IMR-90 (cell line): ENCODE data around the gene ASH1L. TPM values are rescaled to one million over a fixed set of nuclear protein-coding genes. Genes with fewer than 3 reads are reported as not detected.

Experiments
- ATAC-seq: fragments of 200-7000 bp; cut with Tn5 transposase; 2 replicates; pipeline ENCODE4 v1.9.1; 2020; ENCODE audit warnings: low read depth, mild to moderate bottlenecking, moderate library complexity
- BruUV-seq: library from RNA; stranded (reverse); fragments of 400-500 nt; replicated peaks from 2 replicates; lab custom pipeline; 2021; lab: Mats Ljungman, UMichigan
- CTCF ChIA-PET: fragments of 300-600 bp; formaldehyde crosslinking; extraction: SDS; loops from one replicate; lab custom pipeline; 2021; ENCODE audit warnings: antibody characterized with exemption; lab: Yijun Ruan, JAX
- POLR2A ChIA-PET: fragments of 300-600 bp; sonication (Branson Sonifier 250); formaldehyde crosslinking; loops from one replicate; lab custom pipeline; 2022; ENCODE audit warnings: antibody characterized with exemption; ENCODE audit not compliant: unreplicated experiment; lab: Charles Lee
- DNase-seq: peaks from one replicate; pipeline ENCODE4 v3.0.0; 2013
- H2AFZ ChIP-seq: replicated peaks from 2 replicates; pipeline ENCODE3; 2013; ENCODE audit warnings: low read length, mild to moderate bottlenecking; ENCODE audit not compliant: poor library complexity
- H2AK5ac ChIP-seq: 2 replicates; pipeline ENCODE4 v1.6.1; 2013; ENCODE audit warnings: low read depth, low read length, inconsistent platforms
- H2AK9ac ChIP-seq: replicated peaks from 2 replicates; pipeline ENCODE3; 2013; ENCODE audit warnings: mild to moderate bottlenecking, low read depth, low read length, moderate library complexity; ENCODE audit not compliant: poor library complexity
- H2BK120ac ChIP-seq: 2 replicates; pipeline ENCODE4 v1.6.1; 2013; ENCODE audit warnings: low read depth, low read length, inconsistent platforms
- H2BK15ac ChIP-seq: 3 replicates; pipeline ENCODE4 v1.6.1; 2013; ENCODE audit warnings: low read depth, low read length, inconsistent platforms
- H2BK20ac ChIP-seq: 2 replicates; pipeline ENCODE4 v1.6.1; 2013; ENCODE audit warnings: low read depth, mild to moderate bottlenecking, inconsistent platforms, low read length, moderate library complexity
- H2BK5ac ChIP-seq: 2 replicates; pipeline ENCODE4 v1.6.1; 2013; ENCODE audit warnings: mild to moderate bottlenecking, low read depth, low read length, inconsistent platforms; ENCODE audit not compliant: poor library complexity, severe bottlenecking
- H3K14ac ChIP-seq: replicated peaks from 2 replicates; pipeline ENCODE4 v1.6.1; 2013; ENCODE audit warnings: low read depth, low read length, inconsistent platforms
- H3K18ac ChIP-seq: 2 replicates; pipeline ENCODE4 v1.6.1; 2013; ENCODE audit warnings: low read depth, low read length, control low read depth
- H3K23ac ChIP-seq: 2 replicates; pipeline ENCODE4 v1.6.1; 2013; ENCODE audit warnings: low read depth, low read length, inconsistent platforms
- H3K27ac ChIP-seq: 2 replicates; pipeline ENCODE4 v1.5.1; 2013; ENCODE audit warnings: mild to moderate bottlenecking, control low read depth, low read length; ENCODE audit not compliant: insufficient read depth
- H3K27me3 ChIP-seq: 2 replicates; pipeline ENCODE4 v1.6.1; 2013; ENCODE audit warnings: low read length; ENCODE audit not compliant: control insufficient read depth, insufficient read depth
- H3K36me3 ChIP-seq: 2 replicates; pipeline ENCODE4 v1.6.1; 2013; ENCODE audit warnings: low read length, mixed read lengths; ENCODE audit not compliant: control insufficient read depth, insufficient read depth
- H3K4ac ChIP-seq: 2 replicates; pipeline ENCODE4 v1.6.1; 2013; ENCODE audit warnings: low read depth, low read length, inconsistent platforms
- H3K4me1 ChIP-seq: 2 replicates; pipeline ENCODE4 v1.6.1; 2013; ENCODE audit warnings: low read length, mixed read lengths; ENCODE audit not compliant: control insufficient read depth, insufficient read depth
- H3K4me2 ChIP-seq: 2 replicates; pipeline ENCODE4 v1.6.1; 2013; ENCODE audit warnings: low read depth, mild to moderate bottlenecking, control low read depth, low read length, moderate library complexity
- H3K4me3 ChIP-seq: 2 replicates; pipeline ENCODE4 v1.5.1; 2013; ENCODE audit warnings: low read depth, mild to moderate bottlenecking, control low read depth, low read length, moderate library complexity; ENCODE audit not compliant: insufficient read depth
- H3K56ac ChIP-seq: 2 replicates; pipeline ENCODE4 v1.6.1; 2013; ENCODE audit warnings: low read length, inconsistent platforms; ENCODE audit not compliant: insufficient read depth; ENCODE audit errors: extremely low read depth
- H3K79me1 ChIP-seq, 2 experiments: 2 replicates each; pipeline ENCODE4 v1.6.1; 2013; ENCODE audit warnings: low read length in 2 of 2, inconsistent platforms in 1 of 2, low read depth in 1 of 2
- H3K9ac ChIP-seq: 2 replicates; pipeline ENCODE4 v1.6.1; 2013; ENCODE audit warnings: low read depth, low read length, control low read depth
- H3K9me1 ChIP-seq: 2 replicates; pipeline ENCODE4 v1.6.1; 2013; ENCODE audit warnings: low read length, inconsistent platforms; ENCODE audit not compliant: insufficient read depth
- H3K9me3 ChIP-seq: 2 replicates; pipeline ENCODE4 v1.6.1; 2013; ENCODE audit warnings: low read length; ENCODE audit not compliant: control insufficient read depth, insufficient read depth
- H4K20me1 ChIP-seq: 2 replicates; pipeline ENCODE4 v1.6.1; 2013; ENCODE audit warnings: low read length, inconsistent platforms; ENCODE audit not compliant: insufficient read depth
- H4K5ac ChIP-seq: 2 replicates; pipeline ENCODE4 v1.6.1; 2013; ENCODE audit warnings: mild to moderate bottlenecking, low read depth, low read length, control low read depth
- H4K8ac ChIP-seq, 2 experiments: 2 replicates each; pipeline ENCODE4 v1.6.1; 2013; ENCODE audit warnings: low read depth in 2 of 2, low read length in 2 of 2, control low read depth in 1 of 2, inconsistent platforms in 1 of 2
- H4K91ac ChIP-seq: 2 replicates; pipeline ENCODE4 v1.6.1; 2013; ENCODE audit warnings: low read depth, low read length, inconsistent platforms; ENCODE audit not compliant: insufficient read depth
- BHLHE40 ChIP-seq: fragments of 150-350 bp; IDR thresholded peaks from 2 replicates; pipeline ENCODE4 v1.6.1; 2016; ENCODE audit warnings: mild to moderate bottlenecking, low read depth, low read length
- CEBPB ChIP-seq: IDR thresholded peaks from 2 replicates; pipeline ENCODE4 v1.6.1; 2012; ENCODE audit warnings: low read depth, low read length, improper control_type of control experiment
- CHD1 ChIP-seq: IDR thresholded peaks from 2 replicates; pipeline ENCODE4 v1.6.1; 2012; ENCODE audit warnings: low read depth, low read length, improper control_type of control experiment
- FOS ChIP-seq: fragments of 150-350 bp; IDR thresholded peaks from 2 replicates; pipeline ENCODE4 v1.6.1; 2016; ENCODE audit warnings: low read depth, low read length
- MAZ ChIP-seq: IDR thresholded peaks from 2 replicates; pipeline ENCODE4 v1.6.1; 2012; ENCODE audit warnings: low read depth, mild to moderate bottlenecking, low read length, improper control_type of control experiment, moderate library complexity, borderline replicate concordance
- MXI1 ChIP-seq: IDR thresholded peaks from 2 replicates; pipeline ENCODE4 v1.6.1; 2012; ENCODE audit warnings: low read depth, mild to moderate bottlenecking, low read length, moderate library complexity, borderline replicate concordance
- NFE2L2 ChIP-seq: fragments of 150-350 bp; IDR thresholded peaks from 2 replicates; pipeline ENCODE4 v1.6.1; 2016; ENCODE audit warnings: low read depth, mild to moderate bottlenecking, low read length
- POLR2A ChIP-seq: IDR thresholded peaks from 2 replicates; pipeline ENCODE4 v1.6.1; 2012; ENCODE audit warnings: mild to moderate bottlenecking, low read depth, low read length
- RAD21 ChIP-seq: IDR thresholded peaks from 2 replicates; pipeline ENCODE4 v1.6.1; 2012; ENCODE audit warnings: low read length, improper control_type of control experiment
- RCOR1 ChIP-seq: IDR thresholded peaks from 2 replicates; pipeline ENCODE4 v1.6.1; 2012; ENCODE audit warnings: mild to moderate bottlenecking, low read length, improper control_type of control experiment; ENCODE audit not compliant: insufficient replicate concordance
- RFX5 ChIP-seq: IDR thresholded peaks from 2 replicates; pipeline ENCODE4 v1.8.0; 2012; ENCODE audit warnings: low read depth, mild to moderate bottlenecking, low read length, moderate library complexity
- SMC3 ChIP-seq: fragments of 150-350 bp; IDR thresholded peaks from 2 replicates; pipeline ENCODE4 v1.6.1; 2016; ENCODE audit warnings: low read depth, mild to moderate bottlenecking, antibody characterized with exemption, low read length, moderate library complexity
- WGBS, 2 experiments: methylation state at CpG; one replicate each; pipeline versions ENCODE4 v1.1.5 to v1.1.7; 2013; ENCODE audit warnings: missing lambda C conversion rate in 2 of 2; ENCODE audit not compliant: insufficient read length in 1 of 2; ENCODE audit errors: extremely low coverage in 2 of 2; 5-methylcytosine and 5-hydroxymethylcytosine counted together
- dilution Hi-C: fragments of 300-500 bp; cut with HindIII; formaldehyde crosslinking; loops from one replicate; pipeline ENCODE4 v1.14.3; 2018; ENCODE audit warnings: low sequenced_read_pairs; ENCODE audit not compliant: unreplicated experiment
- in situ Hi-C: fragments of 300-500 bp; cut with MboI; formaldehyde crosslinking; loops from 3 replicates; pipeline ENCODE4 v1.14.3; 2019; ENCODE audit warnings: low sequenced_read_pairs, inconsistent platforms, mixed read lengths
- intact Hi-C: fragments of 100-400 bp; cut with micrococcal nuclease; formaldehyde crosslinking; loops from 2 replicates; pipeline ENCODE4 v1.10.0; 2022
- polyA plus RNA-seq, 3 experiments: library from polyadenylated mRNA; depleted of rRNA; stranded (reverse); fragments of >200 nt; gene quantifications; 2 replicates each; pipeline ENCODE4 v1.2.3, GENCODE V29; 2012; ENCODE audit warnings: low replicate concordance in 1 of 3
- total RNA-seq: library from RNA; depleted of rRNA; stranded (reverse); fragments of >200 nt; gene quantifications from 2 replicates; pipeline ENCODE4 v1.2.3, GENCODE V29; 2012
- TF ChIP-seq, protein P1 (sequence below): fragments of 150-350 bp; IDR thresholded peaks from 2 replicates; pipeline ENCODE4 v1.6.1; 2016; ENCODE audit warnings: low read depth, mild to moderate bottlenecking, low read length, moderate library complexity, borderline replicate concordance
- TF ChIP-seq, protein P2 (sequence below): conservative IDR thresholded peaks from 2 replicates; pipeline ENCODE4 v1.5.1; 2012; ENCODE audit warnings: mild to moderate bottlenecking, low read depth, low read length, improper control_type of control experiment
- TF ChIP-seq, protein P3 (sequence below): fragments of 150-350 bp; IDR thresholded peaks from 2 replicates; pipeline ENCODE4 v1.6.1; 2017; ENCODE audit warnings: mild to moderate bottlenecking, antibody characterized with exemption, low read length, low read depth

Gene ASH1L
- total and polyA plus RNA-seq, 2 of the 4 experiments (the other 2 are of a cell fraction): 13.7 to 18.5 TPM

DNA sequence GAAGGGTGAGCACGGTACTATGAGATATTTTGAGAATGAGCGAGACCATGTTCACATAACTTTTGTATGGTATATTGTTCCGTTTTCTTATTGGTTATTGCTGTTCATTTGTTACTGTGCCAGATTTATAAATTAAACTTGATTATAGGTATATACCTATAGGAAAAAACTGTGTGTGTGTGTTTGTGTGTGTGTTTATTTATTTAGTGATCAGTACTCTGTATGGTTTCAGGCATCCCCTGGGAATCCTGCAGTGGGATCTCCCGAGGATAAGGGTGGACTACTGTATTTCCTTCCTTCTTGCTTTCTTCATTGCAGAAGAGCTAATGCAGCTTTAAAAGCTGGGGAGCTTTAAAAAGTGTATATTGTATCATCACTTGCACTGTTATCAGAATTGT lies 8.0 kb upstream of the ASH1L start:
- CTCF ChIA-PET: no interaction called here
- Histone ChIP-seq H2AFZ (no peak overlapping the region), H3K9ac (no peak overlapping the region), H2BK120ac (no peak overlapping the region), H4K8ac (no peak overlapping the region), H3K9me3 (no peaks in the 10 kb centered on the region), H3K79me1 (peaks cover 24 to 50% of the 10 kb centered on the region in 2 experiments; a peak in 3 of 4 replicates), H2BK5ac (no peak overlapping the region), H2BK20ac (no peak overlapping the region), H3K4me2 (no peak overlapping the region), H3K14ac (no peak overlapping the region), H4K5ac (no peak overlapping the region), H3K23ac (no peak overlapping the region), H3K27me3 (no peaks in the 10 kb centered on the region), H2AK5ac (no peak overlapping the region), H2AK9ac (no peak overlapping the region), H3K4me1 (no peaks in the 10 kb centered on the region), H3K4me3 (no peak overlapping the region), H3K18ac (no peak overlapping the region), H3K9me1 (peaks cover 7% of the 10 kb centered on the region; the same call in 1 of the 2 replicates), H3K36me3 (peaks cover 4% of the 10 kb centered on the region; the same call in 1 of the 2 replicates), H4K91ac (no peak overlapping the region), H2BK15ac (no peak overlapping the region), H4K20me1 (peaks cover 11% of the 10 kb centered on the region; the same call in 1 of the 2 replicates), H3K56ac (no peak overlapping the region), H3K27ac (no peak overlapping the region), H3K4ac (no peak overlapping the region)
- DNase-seq (no peak), ATAC-seq (no peak)
- dilution Hi-C loops: no loop called here
- intact Hi-C loops: no loop called here
- POLR2A ChIA-PET: no interaction called here
- no peak for TF ChIP-seq MAZ
- TF ChIP-seq NFE2L2: no peak
- TF ChIP-seq, protein P1, sequence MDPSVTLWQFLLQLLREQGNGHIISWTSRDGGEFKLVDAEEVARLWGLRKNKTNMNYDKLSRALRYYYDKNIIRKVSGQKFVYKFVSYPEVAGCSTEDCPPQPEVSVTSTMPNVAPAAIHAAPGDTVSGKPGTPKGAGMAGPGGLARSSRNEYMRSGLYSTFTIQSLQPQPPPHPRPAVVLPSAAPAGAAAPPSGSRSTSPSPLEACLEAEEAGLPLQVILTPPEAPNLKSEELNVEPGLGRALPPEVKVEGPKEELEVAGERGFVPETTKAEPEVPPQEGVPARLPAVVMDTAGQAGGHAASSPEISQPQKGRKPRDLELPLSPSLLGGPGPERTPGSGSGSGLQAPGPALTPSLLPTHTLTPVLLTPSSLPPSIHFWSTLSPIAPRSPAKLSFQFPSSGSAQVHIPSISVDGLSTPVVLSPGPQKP: no peak
- no peak for TF ChIP-seq MXI1
- TF ChIP-seq RFX5: no peak
- no peak for TF ChIP-seq CEBPB
- no peak for TF ChIP-seq FOS
- no peak for TF ChIP-seq BHLHE40
- no peak for TF ChIP-seq SMC3
- TF ChIP-seq, protein P2, sequence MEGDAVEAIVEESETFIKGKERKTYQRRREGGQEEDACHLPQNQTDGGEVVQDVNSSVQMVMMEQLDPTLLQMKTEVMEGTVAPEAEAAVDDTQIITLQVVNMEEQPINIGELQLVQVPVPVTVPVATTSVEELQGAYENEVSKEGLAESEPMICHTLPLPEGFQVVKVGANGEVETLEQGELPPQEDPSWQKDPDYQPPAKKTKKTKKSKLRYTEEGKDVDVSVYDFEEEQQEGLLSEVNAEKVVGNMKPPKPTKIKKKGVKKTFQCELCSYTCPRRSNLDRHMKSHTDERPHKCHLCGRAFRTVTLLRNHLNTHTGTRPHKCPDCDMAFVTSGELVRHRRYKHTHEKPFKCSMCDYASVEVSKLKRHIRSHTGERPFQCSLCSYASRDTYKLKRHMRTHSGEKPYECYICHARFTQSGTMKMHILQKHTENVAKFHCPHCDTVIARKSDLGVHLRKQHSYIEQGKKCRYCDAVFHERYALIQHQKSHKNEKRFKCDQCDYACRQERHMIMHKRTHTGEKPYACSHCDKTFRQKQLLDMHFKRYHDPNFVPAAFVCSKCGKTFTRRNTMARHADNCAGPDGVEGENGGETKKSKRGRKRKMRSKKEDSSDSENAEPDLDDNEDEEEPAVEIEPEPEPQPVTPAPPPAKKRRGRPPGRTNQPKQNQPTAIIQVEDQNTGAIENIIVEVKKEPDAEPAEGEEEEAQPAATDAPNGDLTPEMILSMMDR: no peak
- TF ChIP-seq, protein P3, sequence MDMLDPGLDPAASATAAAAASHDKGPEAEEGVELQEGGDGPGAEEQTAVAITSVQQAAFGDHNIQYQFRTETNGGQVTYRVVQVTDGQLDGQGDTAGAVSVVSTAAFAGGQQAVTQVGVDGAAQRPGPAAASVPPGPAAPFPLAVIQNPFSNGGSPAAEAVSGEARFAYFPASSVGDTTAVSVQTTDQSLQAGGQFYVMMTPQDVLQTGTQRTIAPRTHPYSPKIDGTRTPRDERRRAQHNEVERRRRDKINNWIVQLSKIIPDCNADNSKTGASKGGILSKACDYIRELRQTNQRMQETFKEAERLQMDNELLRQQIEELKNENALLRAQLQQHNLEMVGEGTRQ: no peak
- no peak for TF ChIP-seq RAD21
- TF ChIP-seq RCOR1: no peak
- no peak for TF ChIP-seq POLR2A
- TF ChIP-seq CHD1: no peak
- in situ Hi-C loops: no loop called here
- WGBS, 2 experiments: no CpG with 5 or more reads among the region's 4 CpGs
- BruUV-seq: no TSS peak
